HG03159 (cell line): ENCODE results near the gene FBL.
"Not testable (repeated sequence)": the region's sequence is repeated elsewhere in the genome, so short reads cannot be mapped to it uniquely, and the experiment has no call there.

ENCODE experiments used
- ATAC-seq: cut with Tn5 transposase; IDR thresholded peaks from one replicate; pipeline ENCODE4 v1.9.1; 2021; ENCODE audit warnings: mild to moderate bottlenecking, moderate library complexity; ENCODE audit not compliant: unreplicated experiment

Gene FBL

GRCh38 chr19:39877488-39877887 lies 31.3 kb upstream of the FBL start:
- not testable (repeated sequence) for ATAC-seq

- not testable (repeated sequence) for ATAC-seq
These were observed 30.3 kb upstream of the FBL start for GRCh38 chr19:39876486-39876885.

- not testable (repeated sequence) for ATAC-seq
These were observed 29.3 kb upstream of the FBL start for GRCh38 chr19:39875401-39875864.

- ATAC-seq, result no peak
These were observed 28.2 kb upstream of the FBL start for GRCh38 chr19:39874404-39874803.

- no peak for ATAC-seq
These were observed 27.2 kb upstream of the FBL start for GRCh38 chr19:39873385-39873784.

GRCh38 chr19:39871886-39872866 lies 26.0 kb upstream of the FBL start:
- no peak for ATAC-seq

- no peak for ATAC-seq
These were observed 25.2 kb upstream of the FBL start for GRCh38 chr19:39871362-39871761.

GRCh38 chr19:39870171-39870971 lies 24.2 kb upstream of the FBL start:
- ATAC-seq, result no peak

- no peak for ATAC-seq
These were observed 21.8 kb upstream of the FBL start for GRCh38 chr19:39867952-39868351.

- ATAC-seq, result no peak
These were observed 21.0 kb upstream of the FBL start for GRCh38 chr19:39867133-39867532.

GRCh38 chr19:39865953-39866352 lies 19.8 kb upstream of the FBL start:
- ATAC-seq, result no peak

GRCh38 chr19:39865186-39865585 lies 19.0 kb upstream of the FBL start:
- no peak for ATAC-seq

GRCh38 chr19:39864118-39864517 lies 17.9 kb upstream of the FBL start:
- no peak for ATAC-seq

- ATAC-seq, result no peak
These were observed 12.4 kb upstream of the FBL start for GRCh38 chr19:39858541-39858940.

- ATAC-seq, result no peak
These were observed 6.7 kb upstream of the FBL start for GRCh38 chr19:39852882-39853281.

- no peak for ATAC-seq
These were observed 4.7 kb upstream of the FBL start for GRCh38 chr19:39850892-39851291.

GRCh38 chr19:39848392-39848791 lies 2.2 kb upstream of the FBL start:
- no peak for ATAC-seq

GRCh38 chr19:39847525-39847924 lies 1.3 kb upstream of the FBL start:
- ATAC-seq, result no peak

- ATAC-seq, result no peak
These were observed 703 bp upstream of the FBL start for GRCh38 chr19:39846678-39847486.

GRCh38 chr19:39845584-39845932 lies 621 bp downstream of the FBL start:
- no peak for ATAC-seq

GRCh38 chr19:39845172-39845571 lies 1.0 kb downstream of the FBL start:
- ATAC-seq, result no peak
